ENCODE results near the gene WASHC2C. TPM values are rescaled to one million over a fixed set of nuclear protein-coding genes. Genes with fewer than 3 reads are reported as not detected.

WASHC2C gene
- total RNA-seq, 2 donors from 2014 or later, result 33.8 to 43.3 TPM

Other genes starting within 250 kb of the WASHC2C start
- gene ZFAND4, start 54.5 kb upstream of the WASHC2C start, total RNA-seq, result 10 to 100 TPM in 1 of 2 donors, 1 to 10 TPM in 1; 7.2 to 16.4 TPM
- 10 to 100 TPM; 13.2 to 16.1 TPM for gene AGAP4, start 120.2 kb downstream of the WASHC2C start, total RNA-seq
- gene TIMM23, start 245.2 kb downstream of the WASHC2C start, total RNA-seq, result 10 to 100 TPM; 32.0 to 86.0 TPM

Data from activated T-helper 17 cell treated with anti-CD3 and anti-CD28 coated beads, Interleukin-2, amount 50 U/mL, for 72 hours (primary cell).